Keratinocyte (primary cell): ENCODE data around the gene PSMD8.

Source experiments
- EZH2 ChIP-seq: IDR thresholded peaks from one replicate; pipeline ENCODE4 v1.6.1; 2012; ENCODE audit warnings: inconsistent platforms, mild to moderate bottlenecking, low read length, moderate library complexity
- TF ChIP-seq, protein P1 (sequence below), 3 experiments: IDR thresholded peaks in 1 of 3; conservative IDR thresholded peaks in 1 of 3; optimal IDR thresholded peaks in 1 of 3; 2 replicates in 2 of 3; 3 replicates in 1 of 3; pipeline versions ENCODE3 to v1.5.1; 2011; ENCODE audit warnings: low read length in 3 of 3, mild to moderate bottlenecking in 3 of 3, moderate library complexity in 2 of 3, control low read depth in 1 of 3, inconsistent platforms in 1 of 3; ENCODE audit not compliant: insufficient read depth in 2 of 3; ENCODE audit errors: extremely low read depth in 1 of 3

DNA sequence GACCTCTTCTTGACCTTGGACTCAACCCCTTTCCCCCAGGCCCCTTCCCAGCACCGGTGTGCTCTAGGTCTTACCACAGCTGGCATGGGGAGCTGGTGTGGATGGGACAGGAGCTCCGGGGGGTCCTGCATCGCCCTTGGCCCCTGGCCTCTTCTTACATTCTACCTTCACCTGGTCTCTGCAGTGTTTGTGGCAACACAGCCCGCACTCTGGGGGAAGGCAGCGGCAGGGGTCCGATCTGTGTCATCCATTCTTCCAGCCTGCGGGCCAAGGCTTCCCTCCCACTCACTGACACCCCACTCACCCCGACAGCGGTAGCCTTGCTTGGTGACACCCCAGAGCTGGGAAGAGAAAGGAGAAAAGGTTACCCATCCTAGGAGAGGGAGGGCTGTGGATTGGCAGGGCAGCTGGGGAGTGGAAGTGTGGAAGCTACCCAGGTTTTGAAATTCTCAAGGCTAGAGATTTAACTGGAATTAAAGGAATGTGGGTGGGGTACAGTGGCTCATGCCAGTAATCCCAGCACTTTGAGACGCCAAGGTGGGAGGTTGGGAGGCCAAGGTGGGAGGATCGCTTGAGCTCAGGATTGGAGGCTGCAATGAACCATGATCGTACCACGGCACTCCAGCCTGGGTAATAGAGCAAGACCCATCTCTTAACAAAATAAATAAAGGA, 36.8 kb downstream of the PSMD8 start:
- TF ChIP-seq, protein P1, sequence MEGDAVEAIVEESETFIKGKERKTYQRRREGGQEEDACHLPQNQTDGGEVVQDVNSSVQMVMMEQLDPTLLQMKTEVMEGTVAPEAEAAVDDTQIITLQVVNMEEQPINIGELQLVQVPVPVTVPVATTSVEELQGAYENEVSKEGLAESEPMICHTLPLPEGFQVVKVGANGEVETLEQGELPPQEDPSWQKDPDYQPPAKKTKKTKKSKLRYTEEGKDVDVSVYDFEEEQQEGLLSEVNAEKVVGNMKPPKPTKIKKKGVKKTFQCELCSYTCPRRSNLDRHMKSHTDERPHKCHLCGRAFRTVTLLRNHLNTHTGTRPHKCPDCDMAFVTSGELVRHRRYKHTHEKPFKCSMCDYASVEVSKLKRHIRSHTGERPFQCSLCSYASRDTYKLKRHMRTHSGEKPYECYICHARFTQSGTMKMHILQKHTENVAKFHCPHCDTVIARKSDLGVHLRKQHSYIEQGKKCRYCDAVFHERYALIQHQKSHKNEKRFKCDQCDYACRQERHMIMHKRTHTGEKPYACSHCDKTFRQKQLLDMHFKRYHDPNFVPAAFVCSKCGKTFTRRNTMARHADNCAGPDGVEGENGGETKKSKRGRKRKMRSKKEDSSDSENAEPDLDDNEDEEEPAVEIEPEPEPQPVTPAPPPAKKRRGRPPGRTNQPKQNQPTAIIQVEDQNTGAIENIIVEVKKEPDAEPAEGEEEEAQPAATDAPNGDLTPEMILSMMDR (optimal IDR thresholded peaks at IDR 0.05 in 1 of 3, IDR thresholded peaks at IDR 0.05 in 1 of 3, conservative IDR thresholded peaks at IDR 0.05 in 1 of 3; ENCODE audit: extremely low read depth in 1 of 3, insufficient read depth in 2 of 3, low read length in 3 of 3), result no peak
- no peak for TF ChIP-seq EZH2
